Heart left ventricle (tissue), 13 donors: ENCODE data around the gene CAMP.

Source experiments
- CTCF ChIP-seq, 12 donors: fragments of 200-600 bp; sonication (generic) in 4 of 12; IDR thresholded peaks; one replicate each; pipeline versions ENCODE4 v1.5.0 to v1.8.0; 2018 to 2022; ENCODE audit warnings: antibody characterized with exemption in 12 of 12, mild to moderate bottlenecking in 5 of 12
- POLR2A ChIP-seq, 2 donors: fragments of 450-650 bp; IDR thresholded peaks; one replicate each; pipeline ENCODE4 v1.6.1; 2017; ENCODE audit warnings: antibody characterized with exemption in 2 of 2, mild to moderate bottlenecking in 2 of 2, moderate library complexity in 2 of 2
- donor health status: ischemic (EF 13 %, LVEDD 7.1; RV severe dilation, severe dysfunction).
- donor health status: DM: no; HTN: yes; CAD: no.
- donor health status: DM: no; HTN: no; CAD: no.
- donor health status: ischemic (EF 25% LVEDD 6.9; RV normal size, moderate dysfunction).
- donor health status: ischemic (EF 25% LVEDD 5.7; RV mildly dilated, moderate dysfunction).
- donor health status: ischemic (EF 35%, LVEDD 5.7; RV mildly dilated, moderate dysfunction).
- donor health status: nonischemic (EF 11% LVEDD 7.7; RV severe dilation, severe dysfunction).
- donor health status: DM: yes; HTN: yes; CAD: no.
- donor health status: PGD.
- donor health status: ischemic (EF 29% LVEDD 5.4; RV normal size, mild dysfunction).
- donor health status: nonischemic (EF 23%, LVEDD 6.1; RV moderate dilation, normal function).

- TF ChIP-seq CTCF (IDR thresholded peaks at IDR 0.05), result no peak
- no peak for TF ChIP-seq POLR2A (IDR thresholded peaks at IDR 0.05)
Measured at GRCh38 chr3:48189321-48189720, 34.0 kb upstream of the CAMP start.
